ENCODE results near the gene MDM2.

The MDM2 gene

DNA sequence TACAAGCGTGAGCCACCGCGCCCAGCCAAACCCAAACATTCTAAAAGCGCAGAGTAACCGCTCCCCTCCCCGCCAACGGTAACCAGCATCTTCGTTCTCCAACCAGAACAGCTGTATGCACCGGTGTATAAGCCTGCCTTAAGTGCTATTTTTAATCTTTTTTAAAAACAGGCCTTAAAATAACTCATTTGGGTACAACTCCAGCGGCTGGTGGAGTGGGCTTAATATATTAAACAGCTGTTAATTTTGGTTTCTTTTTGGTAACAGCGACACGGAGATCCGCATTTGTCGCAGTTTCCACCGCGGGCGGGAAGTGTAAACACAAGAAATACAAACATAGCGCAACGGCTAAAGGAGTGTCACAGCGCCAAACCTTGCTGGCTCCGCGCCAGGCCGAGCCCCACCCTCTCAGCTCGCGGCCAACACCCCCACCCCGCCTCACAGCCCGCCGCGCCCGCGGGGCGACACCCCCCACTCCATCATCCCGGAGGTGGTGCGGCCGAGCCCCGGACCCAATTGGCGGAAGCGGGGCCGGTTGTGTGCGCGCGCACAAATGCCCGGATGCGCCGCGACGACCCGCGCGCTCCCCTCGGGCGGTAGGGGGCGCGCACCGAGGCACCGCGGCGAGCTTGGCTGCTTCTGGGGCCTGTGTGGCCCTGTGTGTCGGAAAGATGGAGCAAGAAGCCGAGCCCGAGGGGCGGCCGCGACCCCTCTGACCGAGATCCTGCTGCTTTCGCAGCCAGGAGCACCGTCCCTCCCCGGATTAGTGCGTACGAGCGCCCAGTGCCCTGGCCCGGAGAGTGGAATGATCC, at the start of gene MDM2:
Gene MDM2 (plus strand): TSS at position 602 of the 812 bp plus-strand sequence. CDS start 301 bp downstream, outside the sequence.
- peak; percentile 97 for DNase-seq (ENCODE audit: low spot score)

DNA sequence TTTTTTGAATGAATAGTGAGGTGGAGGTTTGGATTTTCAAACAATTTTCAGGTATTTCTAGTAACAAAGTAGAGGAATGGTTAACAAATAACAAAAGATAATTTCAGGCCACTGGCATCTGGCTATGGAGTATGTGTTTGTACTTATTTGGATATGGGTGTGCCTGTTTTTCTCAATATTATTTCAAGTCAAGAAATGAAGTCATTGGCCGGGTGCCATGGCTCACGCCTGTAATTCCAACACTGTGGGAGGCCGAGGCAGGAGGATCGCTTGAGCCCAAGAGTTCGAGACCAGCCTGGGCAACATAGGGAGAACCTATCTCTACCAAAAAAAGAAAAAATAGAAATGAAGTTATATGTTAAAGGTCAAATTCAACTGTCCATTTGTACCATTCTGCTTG, 48.1 kb upstream of the MDM2 start:
- no peak for DNase-seq (ENCODE audit: low spot score)

DNA sequence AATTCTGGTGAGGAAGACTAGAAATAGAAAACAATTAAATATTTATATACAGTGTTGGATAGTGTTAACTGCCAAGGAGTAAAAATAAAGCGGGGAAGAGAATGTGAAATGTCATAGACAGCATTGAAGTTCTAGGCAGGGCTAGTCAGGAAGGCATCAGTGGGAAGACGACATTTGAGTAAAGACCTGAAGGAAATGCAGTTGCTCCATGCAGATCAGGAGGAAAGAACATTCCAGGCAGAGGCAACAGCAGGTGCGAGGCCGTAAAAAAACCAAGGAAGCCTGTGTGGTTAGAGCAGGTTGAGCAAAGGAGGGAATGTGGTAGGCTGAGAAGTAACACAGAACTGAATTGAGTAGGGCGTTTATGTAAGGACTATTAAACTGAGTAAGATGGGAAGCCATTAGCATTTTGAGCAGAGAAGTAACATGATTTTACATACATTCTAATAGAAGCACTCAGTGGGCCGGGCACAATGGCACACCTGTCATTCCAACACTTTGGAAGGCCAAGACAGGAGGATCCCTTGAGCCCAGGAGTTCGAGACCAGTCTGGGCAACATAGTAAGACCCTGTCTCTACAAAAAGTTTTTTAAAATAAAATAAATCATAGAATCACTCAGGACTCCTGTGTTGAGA, 47.1 kb upstream of the MDM2 start:
- DNase-seq (ENCODE audit: low spot score): no peak

DNA sequence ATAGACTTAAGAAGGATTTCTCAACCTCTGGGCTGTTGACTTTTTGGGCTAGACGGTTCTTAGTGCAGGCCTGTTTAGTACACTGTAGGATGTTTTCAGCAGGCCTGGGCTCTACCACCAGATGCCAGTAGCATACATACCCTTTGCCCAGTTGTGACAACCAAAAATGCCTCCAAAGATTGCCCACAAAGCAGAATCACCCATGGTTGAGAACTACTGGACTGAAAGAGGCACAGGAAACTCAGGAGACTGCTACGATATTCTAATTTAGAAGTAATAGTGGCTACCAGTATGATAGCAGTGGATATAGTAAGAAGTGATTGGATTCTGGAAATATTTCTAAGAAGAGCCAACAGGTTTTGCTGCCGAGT, 46.5 kb upstream of the MDM2 start:
- DNase-seq (ENCODE audit: low spot score): no peak

DNA sequence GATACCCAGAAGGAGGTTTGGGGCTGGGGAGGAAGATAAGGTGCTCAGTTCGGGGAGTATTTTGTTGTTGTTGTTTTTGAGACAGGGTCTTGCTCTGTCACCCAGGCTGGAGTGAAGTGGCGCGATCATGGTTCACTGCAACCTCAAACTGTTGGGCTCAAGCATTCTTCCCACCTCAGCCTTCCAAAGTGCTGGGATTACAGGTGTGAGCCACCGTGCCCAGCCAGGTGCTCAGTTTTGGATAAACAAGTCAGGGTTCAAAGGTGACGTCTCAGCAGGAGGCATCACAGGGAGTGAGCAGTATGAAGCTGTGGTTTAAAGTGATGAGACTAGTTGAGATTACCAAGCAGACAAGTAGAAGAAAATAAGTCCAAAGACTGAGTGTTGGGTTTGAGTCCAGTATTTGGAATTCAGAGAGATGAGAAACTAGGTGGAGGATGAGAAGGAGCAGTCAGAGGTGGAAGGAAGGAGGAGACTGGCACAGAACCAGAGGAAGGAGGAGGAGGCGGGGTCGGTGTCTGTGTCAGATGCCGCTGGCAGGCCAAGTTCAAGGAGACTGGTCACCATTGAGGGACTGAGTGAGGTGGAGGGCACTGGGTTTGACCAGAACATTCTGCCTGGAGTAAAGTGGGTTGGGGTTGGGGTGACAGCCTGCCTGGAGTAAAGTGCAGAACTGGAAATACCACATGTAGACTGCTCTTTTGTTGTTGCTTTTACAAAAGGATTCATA, 45.9 kb upstream of the MDM2 start:
- DNase-seq (ENCODE audit: low spot score): no peak

DNA sequence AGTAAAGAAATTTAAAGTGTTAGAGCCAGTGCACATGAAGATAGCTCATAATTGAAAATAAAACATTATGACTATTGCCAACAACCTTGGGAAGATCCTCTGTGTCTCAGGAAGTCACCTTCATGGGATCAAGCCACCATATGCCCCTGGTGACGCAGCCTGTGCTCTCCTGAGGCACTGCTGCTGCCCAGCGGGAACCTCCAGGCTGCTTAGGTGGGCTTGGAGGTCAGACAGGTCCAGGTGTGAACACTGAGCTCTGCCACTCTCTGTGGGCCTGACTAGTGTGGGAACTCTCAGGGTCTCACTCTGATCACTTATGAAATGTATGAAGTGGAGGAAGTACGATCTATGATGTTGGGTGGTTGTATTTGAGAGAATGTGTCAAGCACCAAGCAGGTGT, 45.3 kb upstream of the MDM2 start:
- no peak for DNase-seq (ENCODE audit: low spot score)

DNA sequence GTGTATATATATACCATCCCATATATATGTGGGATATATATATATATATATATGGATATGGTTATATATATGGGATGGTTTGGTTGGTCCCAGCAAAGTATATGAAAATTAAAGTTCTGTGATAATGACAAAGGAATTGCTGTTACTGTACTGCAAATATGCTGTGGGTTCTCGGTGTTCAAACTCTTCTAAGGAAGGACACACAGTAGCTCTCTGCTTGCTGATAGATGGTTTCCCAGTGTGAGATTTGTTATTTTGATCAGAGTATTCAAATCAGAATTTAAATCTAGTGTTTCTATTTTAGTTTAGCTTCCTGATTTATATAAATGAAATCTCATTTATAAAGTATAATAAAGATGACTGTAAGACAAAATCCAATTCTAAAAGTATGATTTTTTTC, 42.3 kb upstream of the MDM2 start:
- DNase-seq (ENCODE audit: low spot score): no peak

DNA sequence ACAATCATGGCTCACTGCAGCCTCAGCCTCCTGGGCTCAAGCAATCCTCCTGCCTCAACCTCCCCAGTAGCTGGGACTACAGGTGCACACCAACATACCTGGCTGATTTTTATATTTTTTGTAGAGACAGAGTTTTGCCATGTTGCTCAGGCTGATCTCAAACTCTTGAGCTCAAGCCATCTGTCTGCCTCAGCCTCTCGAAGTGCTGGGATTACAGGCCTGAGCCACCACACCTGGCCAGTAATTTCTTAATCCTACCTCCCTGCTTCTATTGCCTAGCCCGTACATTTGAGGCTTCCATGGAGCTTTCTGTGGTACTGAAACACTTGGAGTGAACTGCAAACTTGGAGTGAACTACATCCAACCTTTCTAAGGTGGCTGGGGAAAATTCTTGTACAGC, 41.3 kb upstream of the MDM2 start:
- no peak for DNase-seq (ENCODE audit: low spot score)

DNA sequence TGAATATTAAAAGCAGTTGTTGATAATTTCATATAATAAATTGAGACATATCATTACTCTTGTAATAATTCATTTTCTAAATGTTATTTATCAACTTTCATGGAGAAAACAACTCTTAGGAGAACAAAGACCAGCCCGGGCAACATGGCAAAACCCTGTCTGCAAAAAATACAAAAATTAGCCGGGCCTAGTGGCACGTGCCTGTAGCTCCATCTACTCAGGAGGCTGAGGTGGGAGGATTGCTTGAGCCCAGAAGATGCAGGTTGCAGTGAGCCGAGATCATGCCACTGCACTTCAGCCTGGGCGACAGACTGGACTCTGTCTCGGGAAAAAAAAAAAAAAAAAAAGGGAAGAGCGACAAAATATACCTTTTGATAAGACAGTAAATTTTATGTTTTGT, 40.8 kb upstream of the MDM2 start:
- DNase-seq (ENCODE audit: low spot score): no peak

DNA sequence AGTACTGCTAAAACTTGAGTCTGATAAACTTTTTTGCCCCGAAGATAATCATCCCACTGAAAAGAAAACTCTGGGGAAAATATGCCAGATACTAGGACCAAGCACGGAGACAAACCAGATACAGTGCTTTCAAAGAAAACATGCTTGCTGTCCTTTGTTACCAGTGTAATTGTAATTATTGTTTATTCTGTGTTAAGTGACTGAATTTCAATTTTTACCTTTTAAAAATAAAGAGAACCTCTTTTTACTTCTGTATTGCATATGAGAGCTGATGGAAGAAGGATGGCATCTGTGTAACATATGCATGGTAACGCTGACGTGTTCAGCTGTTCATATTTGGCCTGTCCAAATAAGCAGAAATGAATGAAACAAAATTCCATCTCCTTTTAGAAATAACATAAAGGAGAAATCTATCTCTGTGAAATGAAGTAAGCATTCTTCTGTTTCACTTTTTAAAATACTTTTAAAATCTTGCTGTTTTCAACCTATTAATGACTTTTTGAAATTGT, 39.5 kb upstream of the MDM2 start:
- no peak for DNase-seq (ENCODE audit: low spot score)

DNA sequence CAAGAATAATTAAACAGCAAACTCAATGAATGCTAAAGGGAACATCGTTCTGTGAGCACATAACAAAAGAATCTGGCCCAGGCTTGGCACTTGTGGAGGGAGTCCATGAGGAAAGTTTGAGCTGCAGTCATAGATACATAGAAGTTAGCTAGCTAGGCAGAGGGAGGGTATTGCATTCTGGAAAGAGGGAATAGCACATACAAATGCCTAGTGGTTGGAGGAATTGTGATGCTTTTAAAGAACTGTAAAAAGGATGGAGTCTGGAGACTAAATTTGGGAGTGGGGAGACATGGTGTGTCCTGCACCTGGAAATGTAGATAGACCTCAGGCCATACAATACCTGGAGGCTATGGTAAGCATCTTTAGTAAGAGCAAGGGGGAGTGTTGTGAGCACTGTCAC, 38.0 kb upstream of the MDM2 start:
- no peak for DNase-seq (ENCODE audit: low spot score)

DNA sequence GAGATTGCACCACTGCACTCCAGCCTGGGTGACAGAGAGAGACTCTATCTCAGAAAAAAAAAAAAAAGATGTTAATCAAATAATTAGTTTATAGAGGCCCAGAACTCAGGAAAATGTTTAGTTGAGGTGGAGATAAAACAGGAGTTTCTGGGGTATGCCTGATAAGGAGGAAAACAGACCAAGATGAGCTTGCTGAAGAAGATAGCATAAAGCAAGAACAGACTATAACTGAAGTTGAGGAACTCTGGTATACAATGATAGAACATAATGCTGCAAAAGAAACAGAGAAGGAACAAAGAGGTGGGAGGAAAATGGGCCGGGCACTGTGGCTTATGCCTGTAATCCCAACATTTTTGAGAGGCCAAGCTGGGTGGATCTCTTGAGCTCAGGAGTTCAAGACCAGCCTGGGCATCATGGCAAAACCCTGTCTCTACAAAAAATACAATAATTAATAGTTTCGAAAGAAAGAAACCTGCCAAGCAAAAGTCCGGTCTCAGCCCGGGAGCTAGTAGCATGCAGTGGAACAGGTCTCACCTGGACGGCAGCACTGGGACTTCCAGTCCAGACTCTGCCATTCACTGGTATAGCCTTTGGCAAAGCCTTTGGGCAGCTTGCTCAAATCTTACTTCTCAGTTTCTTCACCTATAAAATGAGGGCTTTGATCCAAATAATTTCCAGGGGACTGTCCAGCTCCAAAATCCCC, 36.6 kb upstream of the MDM2 start:
- DNase-seq (ENCODE audit: low spot score): no peak

DNA sequence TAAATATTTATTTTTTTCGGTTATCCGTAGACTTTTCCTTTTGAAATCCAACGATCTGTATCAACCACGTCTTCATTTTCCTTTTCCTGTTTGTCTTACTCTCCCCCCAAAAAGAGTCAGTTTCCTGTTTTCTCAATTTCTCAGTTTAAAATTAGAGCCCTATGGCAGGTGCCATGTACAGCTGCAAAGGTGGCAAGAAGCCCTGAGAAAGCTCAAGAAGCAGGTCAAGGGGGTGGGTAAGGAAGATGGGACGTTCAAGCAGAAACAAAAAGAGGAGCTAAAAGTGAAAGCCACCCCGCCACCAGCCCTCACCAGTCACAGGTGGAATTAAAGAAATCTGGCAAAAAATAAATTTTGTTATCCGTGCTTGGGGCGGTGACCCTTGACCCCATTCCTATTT, 35.3 kb upstream of the MDM2 start:
- no peak for DNase-seq (ENCODE audit: low spot score)

DNA sequence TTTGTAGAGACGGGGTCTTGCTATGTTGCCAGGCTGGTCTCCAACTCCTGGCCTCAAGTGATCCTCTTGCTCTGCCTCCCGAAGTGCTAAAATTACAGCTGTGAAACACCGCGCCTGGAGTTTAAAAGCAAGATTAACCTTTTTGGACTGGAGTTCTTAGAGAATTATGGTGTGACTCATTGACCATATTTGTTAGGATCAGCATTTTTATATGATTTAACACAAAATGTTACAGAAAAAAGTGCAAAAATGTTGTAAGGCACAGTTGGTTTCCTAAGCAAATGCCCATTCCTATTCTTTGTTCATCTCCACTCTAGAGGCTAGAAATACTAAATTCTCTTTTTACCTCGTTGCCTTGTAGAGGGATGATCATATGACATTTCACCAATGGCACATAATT, 34.4 kb upstream of the MDM2 start:
- DNase-seq (ENCODE audit: low spot score): no peak

DNA sequence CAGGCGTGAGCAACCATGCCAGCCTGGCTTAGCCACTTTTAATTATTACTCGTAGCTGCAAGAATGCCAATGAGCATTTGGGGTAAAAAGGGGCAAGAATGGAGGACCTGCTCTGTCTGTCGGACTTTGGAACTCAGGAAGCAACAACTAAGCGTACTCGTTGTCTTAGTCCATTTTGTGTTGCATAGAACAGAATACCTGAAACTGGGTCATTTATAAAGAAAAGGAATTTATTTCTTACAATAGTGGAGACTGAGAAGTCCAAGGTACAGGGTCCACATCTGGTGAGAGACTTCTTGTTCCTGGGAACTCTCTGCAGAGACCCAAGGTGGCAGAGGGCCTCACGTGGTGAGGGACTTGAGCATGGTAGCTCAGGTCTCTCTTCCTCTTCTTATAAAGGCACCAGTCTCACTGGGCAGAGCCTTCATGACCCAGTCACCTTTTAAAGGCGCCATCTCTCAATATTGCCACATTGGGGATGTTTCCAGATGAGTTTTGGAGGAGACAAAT, 32.8 kb upstream of the MDM2 start:
- DNase-seq (ENCODE audit: low spot score): no peak

DNA sequence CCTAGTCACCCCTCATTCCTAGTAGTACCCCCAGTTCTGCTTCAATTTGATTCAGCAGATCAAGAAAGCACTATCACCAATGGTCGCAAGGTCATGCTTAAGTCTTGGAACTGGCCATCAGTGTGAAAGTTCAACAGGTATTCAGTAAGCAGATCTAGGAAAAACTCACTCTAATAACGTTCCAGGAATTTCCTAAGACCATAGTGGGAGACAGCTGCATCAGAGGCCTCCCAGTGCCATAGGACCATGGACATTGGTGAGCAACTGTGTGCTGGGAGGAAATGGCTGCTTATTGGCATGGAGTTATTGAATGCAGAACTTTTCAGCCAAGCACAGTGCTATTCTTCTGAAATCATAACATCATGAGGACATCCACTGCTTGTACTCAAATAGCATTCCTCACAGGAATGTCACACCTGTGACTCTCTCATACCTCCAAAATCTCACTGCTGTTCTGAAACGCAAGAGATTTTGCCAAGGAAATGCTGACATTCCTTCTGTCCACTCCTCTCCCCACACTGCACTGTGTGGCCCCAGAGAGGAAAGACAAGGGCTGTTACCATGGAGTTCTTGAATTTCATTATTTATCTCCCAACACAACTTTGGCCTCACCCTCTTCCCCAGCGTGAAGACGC, 30.9 kb upstream of the MDM2 start:
- DNase-seq (ENCODE audit: low spot score): no peak

DNA sequence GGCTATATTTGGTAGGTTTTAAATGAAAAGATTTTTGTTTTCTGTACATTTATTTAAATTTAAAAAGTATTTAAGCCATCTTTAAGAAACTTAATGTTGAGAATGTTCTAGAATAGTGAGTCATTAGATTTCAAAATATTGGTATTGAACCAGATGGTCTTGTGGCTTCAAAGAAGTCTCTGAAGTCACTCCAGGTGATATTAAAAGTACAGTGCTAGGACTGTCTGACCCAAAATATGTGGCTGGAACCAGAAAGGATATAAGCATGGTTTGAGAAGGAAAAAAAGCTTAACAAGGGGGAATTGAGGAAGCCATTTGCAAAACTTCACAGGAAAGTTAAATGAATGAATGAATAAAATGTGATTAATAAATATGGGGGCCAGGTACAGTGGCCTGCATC, 28.7 kb upstream of the MDM2 start:
- no peak for DNase-seq (ENCODE audit: low spot score)

DNA sequence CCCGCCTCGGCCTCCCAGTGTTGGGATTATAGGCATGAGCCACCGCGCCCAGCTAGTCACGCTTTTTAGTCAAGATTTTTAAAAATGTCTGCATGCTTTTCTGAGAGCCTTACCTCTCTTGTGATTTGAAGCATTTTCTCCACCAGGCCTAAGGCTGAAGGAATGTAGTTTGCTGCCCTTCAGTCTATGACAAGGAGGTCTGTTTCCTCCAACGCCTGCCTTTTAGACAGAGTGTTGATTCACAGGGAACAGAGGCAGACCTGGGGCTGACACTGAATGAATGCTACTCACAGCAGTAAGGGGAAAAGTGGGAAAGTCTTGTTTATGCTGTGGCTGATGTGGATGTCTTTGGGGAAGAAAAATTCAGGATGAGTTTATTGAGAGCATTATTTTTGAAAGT, 27.2 kb upstream of the MDM2 start:
- no peak for DNase-seq (ENCODE audit: low spot score)

DNA sequence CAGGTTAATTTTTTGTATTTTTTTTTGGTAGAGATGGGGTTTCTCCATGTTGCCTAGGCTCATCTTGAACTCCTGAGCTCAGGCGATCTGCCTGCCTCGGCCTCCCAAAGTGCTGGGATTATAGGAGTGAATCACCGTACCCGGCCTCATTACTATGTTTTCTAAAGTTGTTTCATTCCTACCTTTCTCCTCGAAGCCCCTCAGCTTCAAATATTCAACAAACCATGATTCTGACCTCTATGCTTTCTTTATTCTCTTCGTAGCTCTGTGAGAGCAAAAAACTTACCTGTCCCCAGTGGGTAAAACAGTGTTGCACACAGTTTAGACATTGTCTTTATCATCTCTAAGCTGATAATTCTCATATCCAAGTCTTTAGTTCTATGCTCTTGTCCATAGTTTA, 26.2 kb upstream of the MDM2 start:
- DNase-seq (ENCODE audit: low spot score): no peak

DNA sequence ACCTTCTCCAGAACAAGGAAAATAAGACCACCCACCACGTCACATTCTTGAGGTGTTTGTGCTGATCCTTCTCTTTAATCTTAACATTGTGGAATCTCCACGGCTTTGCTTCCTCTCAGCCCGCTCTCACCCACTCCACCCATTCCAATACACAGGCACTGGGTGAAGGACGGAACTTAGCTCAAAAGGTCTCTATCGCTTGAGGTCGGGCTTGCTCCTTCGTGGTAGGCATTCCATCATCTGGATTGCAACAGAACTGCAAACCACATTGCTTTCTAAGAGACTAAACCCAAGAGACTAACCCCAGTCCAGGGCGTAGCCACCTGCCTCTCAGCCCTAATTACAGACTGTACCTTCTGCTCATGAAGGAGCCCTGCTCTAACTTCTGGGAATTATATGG, 24.0 kb upstream of the MDM2 start:
- no peak for DNase-seq (ENCODE audit: low spot score)

DNA sequence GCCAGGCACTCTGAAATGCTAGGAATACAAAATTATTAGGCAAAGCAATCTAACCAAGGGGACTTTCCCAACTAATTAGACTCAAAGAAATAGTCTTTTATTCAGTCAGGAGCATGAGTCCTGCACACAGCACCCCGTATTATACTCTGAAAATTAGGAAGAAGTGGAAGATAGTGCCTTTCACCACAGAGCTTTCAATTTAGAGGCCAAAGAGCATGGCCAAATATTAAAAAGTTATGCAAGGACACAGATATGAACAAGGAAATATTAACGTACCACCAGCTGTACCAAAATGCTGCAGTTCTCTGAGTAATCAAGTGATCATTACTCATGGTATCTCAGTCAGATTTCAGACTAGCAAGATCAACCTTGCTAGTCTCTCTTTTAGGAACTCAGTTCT, 22.6 kb upstream of the MDM2 start:
- no peak for DNase-seq (ENCODE audit: low spot score)

DNA sequence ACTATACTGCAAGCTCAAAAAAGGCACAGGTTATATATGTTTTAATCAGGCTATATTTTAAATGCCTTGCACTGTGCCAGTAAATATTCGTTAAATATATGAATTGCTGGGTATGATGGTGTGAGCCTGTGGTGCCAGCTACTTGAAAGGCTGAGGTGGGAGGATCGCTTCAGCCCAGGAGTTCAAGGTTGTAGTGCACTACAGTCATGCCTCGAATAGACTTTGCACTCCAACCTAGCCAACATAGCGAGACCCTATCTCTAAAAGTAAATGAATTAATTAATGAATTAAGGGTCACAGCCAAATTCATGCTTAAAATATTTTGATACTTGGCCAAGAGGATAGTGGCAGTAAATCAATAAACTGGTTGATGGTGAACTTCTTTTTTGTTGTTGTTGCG, 22.2 kb upstream of the MDM2 start:
- no peak for DNase-seq (ENCODE audit: low spot score)
